ENCODE measurements around the gene PPIL1. TPM values are rescaled to one million over a fixed set of nuclear protein-coding genes. Genes with fewer than 3 reads are reported as not detected.

PPIL1 gene
- total RNA-seq, 4 donors from 2014 or later, result 9.2 to 19.8 (median 13.0) TPM

DNA sequence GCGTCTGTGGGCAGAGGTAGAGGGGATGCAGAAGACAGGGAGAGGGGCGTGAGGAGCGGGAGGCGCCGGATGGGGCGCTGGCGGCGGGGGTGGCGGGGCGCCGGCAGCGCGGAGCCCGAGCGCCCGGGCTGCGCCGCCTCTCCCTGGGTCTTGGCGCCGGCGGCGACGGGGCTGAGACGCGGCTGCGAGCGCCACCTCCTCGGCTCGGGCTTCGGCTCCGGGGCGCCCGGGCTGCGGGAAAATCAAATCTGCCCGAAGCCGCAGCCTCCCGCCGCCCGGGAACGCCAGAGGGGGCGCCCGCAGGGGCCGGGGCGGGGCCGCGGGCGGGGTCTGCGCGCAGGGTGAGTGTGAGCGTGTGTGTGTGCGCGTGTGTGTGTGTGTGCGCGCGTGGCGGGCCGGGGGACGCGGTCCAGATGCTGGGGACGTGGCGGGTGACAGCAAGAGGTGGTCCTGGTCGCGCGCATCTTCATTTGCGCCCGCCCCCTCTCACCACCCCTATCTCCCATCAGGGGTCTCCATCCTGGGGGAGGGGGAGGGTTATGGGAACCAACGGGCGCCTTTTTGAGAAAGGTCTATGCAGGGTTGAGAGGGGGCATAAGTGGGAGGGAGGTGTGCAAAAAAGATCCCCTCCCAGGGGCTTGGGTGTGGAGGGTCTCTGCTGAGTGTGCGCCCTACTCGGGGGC, 34.7 kb downstream of the PPIL1 start:
- peaks cover 0 to 24% (median 20%) of the 10 kb centered on the region in 4 donors for H3K4me1 ChIP-seq
- no peaks in the 10 kb centered on the region for H3K9me3 ChIP-seq
- TF ChIP-seq, protein P1, sequence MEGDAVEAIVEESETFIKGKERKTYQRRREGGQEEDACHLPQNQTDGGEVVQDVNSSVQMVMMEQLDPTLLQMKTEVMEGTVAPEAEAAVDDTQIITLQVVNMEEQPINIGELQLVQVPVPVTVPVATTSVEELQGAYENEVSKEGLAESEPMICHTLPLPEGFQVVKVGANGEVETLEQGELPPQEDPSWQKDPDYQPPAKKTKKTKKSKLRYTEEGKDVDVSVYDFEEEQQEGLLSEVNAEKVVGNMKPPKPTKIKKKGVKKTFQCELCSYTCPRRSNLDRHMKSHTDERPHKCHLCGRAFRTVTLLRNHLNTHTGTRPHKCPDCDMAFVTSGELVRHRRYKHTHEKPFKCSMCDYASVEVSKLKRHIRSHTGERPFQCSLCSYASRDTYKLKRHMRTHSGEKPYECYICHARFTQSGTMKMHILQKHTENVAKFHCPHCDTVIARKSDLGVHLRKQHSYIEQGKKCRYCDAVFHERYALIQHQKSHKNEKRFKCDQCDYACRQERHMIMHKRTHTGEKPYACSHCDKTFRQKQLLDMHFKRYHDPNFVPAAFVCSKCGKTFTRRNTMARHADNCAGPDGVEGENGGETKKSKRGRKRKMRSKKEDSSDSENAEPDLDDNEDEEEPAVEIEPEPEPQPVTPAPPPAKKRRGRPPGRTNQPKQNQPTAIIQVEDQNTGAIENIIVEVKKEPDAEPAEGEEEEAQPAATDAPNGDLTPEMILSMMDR (IDR thresholded peaks at IDR 0.05), result no peak
- TF ChIP-seq POLR2A (IDR thresholded peaks at IDR 0.05) (no peak), EP300 (IDR thresholded peaks at IDR 0.05) (no peak)
- peaks cover 0 to 26% of the 10 kb centered on the region in 2 donors for H3K27me3 ChIP-seq
- no peak for DNase-seq (ENCODE audit: low spot score in 2 of 2)
- no peak overlapping the region for H3K27ac ChIP-seq
- H3K4me3 ChIP-seq, result peak overlapping the region; percentile 26 to 56 (median 47)
- no peaks in the 10 kb centered on the region for H3K36me3 ChIP-seq
- WGBS, 2 donors, result 1% methylated on average over 18 to 57 of the region's 70 CpGs

DNA sequence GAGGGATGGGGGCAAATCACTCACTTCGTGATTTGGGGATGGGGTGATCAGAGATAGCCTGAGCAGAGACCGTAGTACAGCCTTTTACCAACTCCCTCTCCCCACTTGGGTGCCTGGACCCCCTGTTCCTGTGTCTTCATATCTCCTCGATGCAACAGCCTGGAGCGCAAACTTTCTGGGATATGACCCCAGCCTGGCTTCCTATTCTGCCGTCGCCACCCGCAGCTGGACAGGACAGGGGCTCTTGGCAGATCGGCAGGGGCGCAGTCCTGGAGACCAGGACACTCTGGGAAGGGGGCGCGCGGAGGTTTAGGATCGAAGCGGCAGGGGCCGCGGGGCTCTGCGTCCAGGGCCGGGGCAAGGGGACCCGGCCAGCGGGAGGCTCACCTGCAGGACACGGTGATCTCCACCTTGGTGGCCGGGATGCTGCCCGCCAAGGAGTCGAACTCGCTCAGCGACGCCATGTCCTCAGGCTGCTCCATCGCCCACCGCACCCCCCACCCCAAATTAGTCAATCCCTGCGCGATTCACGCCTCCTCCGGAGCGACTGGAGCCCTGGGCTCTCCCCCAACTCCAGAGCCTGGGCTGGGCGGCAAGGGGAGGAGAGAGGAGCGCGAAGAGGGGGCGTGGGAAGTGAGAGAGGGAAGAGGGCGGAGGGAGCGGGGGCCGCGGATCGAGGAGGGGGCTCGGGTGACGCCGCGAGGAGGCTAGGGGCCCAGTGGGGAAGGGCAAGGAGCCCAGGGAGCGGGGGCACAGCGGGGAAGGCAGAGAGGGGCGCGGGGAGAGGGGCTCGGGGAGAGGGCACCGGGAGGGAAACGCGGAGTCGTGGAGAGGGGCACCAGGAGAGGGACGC, 35.5 kb downstream of the PPIL1 start, which contains the start of gene CPNE5:
TSS of gene CPNE5 (minus strand) at position 549 of the 853 bp plus-strand sequence. CDS start at position 482, 67 bp downstream.
- peaks cover 0 to 24% (median 20%) of the 10 kb centered on the region in 4 donors for H3K4me1 ChIP-seq
- DNase-seq (ENCODE audit: low spot score in 2 of 2), result no peak
- 10% methylated on average over 54 to 55 of the region's 57 CpGs for WGBS, 2 donors
- peak within 1 kb of the TSS; percentile 26 to 56 (median 47) for H3K4me3 ChIP-seq
- H3K27me3 ChIP-seq, result peaks cover 0 to 26% of the 10 kb centered on the region in 2 donors
- H3K9me3 ChIP-seq, result no peaks in the 10 kb centered on the region
- TF ChIP-seq EP300 (IDR thresholded peaks at IDR 0.05) (no peak), POLR2A (IDR thresholded peaks at IDR 0.05) (no peak)
- TF ChIP-seq, protein P1 (IDR thresholded peaks at IDR 0.05), result no peak
- H3K36me3 ChIP-seq, result no peaks in the 10 kb centered on the region
- no peak within 1 kb of the TSS for H3K27ac ChIP-seq

DNA sequence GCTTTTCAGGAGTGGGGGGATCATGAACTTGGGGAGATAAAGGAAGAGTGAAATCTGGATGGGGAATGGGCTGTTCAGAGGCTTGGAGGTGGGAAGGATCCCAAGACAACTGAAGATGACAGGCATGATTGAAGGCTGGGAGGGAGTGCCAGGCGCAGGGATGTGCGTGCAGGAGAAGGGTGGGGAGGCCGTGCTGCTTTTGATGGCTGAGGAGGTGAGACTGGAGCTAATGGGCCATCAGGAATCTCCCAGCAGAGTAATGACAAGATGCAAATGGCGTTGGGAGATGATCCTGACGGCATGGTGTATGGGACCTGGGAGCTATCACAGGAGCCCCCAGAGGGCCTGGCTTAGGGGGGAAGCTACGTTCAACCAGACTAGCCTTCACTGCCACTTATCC, 36.9 kb downstream of the PPIL1 start:
- H3K27ac ChIP-seq, result no peak overlapping the region
- no peaks in the 10 kb centered on the region for H3K9me3 ChIP-seq
- WGBS, 2 donors, result 92 to 94% methylated on average over 6 of the region's 6 CpGs
- TF ChIP-seq, protein P1 (IDR thresholded peaks at IDR 0.05), result no peak
- no peak for DNase-seq (ENCODE audit: low spot score in 2 of 2)
- H3K36me3 ChIP-seq, result no peaks in the 10 kb centered on the region
- H3K27me3 ChIP-seq, result peaks cover 0 to 26% of the 10 kb centered on the region in 2 donors
- no peak overlapping the region for H3K4me3 ChIP-seq
- peaks cover 0 to 24% (median 20%) of the 10 kb centered on the region in 4 donors for H3K4me1 ChIP-seq

DNA sequence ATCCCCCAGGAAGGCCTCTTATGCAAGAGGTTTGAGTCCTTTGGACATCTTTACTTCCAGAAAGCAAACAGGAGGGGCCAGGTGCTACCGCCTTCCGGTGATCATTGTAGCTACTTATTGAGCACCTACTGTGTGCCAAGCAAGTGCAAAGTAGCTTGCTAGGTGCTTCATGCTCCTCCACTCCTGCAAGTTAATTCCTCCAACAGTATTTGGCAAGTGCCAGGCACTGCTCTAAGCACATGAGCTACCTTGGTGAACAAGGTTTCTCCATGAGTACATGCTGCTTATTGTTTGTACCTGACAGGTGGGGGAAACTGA, 37.6 kb downstream of the PPIL1 start:
- H3K4me1 ChIP-seq, result peaks cover 0 to 24% (median 20%) of the 10 kb centered on the region in 4 donors
- peaks cover 0 to 26% of the 10 kb centered on the region in 2 donors for H3K27me3 ChIP-seq
- TF ChIP-seq, protein P1 (IDR thresholded peaks at IDR 0.05), result no peak
- TF ChIP-seq POLR2A (IDR thresholded peaks at IDR 0.05) (no peak), EP300 (IDR thresholded peaks at IDR 0.05) (no peak)
- no peaks in the 10 kb centered on the region for H3K36me3 ChIP-seq
- DNase-seq (ENCODE audit: low spot score in 2 of 2), result no peak
- no peaks in the 10 kb centered on the region for H3K9me3 ChIP-seq
- H3K4me3 ChIP-seq, result no peak overlapping the region
- 94 to 100% methylated on average over 2 of the region's 2 CpGs for whole genome bisulfite sequencing, 2 donors
- H3K27ac ChIP-seq, result no peak overlapping the region

Data from tibial nerve (tissue), 4 donors.